ENCODE results near the gene PRAMEF33.
A peak's percentile ranks its signal among the peaks of the same experiment; 100 is the strongest.
"Not testable (repeated sequence)": the region's sequence is repeated elsewhere in the genome, so short reads cannot be mapped to it uniquely, and the experiment has no call there.

PRAMEF33 gene

GRCh38 chr1:13303239-13303638 is at the start of gene PRAMEF33:
TSS of gene PRAMEF33 (plus strand) at chr1:13303539. CDS start at chr1:13305955, 2,416 bp downstream.
- DNase-seq (ENCODE audit: low read depth in 3 of 3), result not testable (repeated sequence)

DNA sequence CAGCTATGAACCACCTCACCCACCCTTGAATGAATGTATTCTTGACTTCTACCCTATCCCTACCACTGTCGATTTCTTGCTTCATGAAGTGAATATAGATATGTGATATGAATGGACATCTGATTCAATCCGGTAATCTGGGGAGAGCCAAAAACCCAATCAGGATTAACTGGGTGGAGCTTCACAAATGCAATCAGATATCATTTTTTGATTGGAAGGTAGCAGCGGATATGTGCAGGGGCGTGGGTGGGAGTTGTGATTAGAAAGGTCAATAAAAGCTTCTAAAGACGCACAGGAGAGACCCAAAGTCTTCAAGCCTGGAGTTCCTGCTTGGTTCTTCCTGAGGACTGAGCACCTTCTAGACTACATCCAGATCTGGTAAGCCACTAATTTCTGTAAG is 49.4 kb upstream of the PRAMEF33 start, which contains the start of gene PRAMEF5:
TSS of gene PRAMEF5 (plus strand) at position 301 of the 400 bp plus-strand sequence. CDS start 5,071 bp downstream, outside the sequence.
- DNase-seq (ENCODE audit: low read depth in 3 of 3), result not testable (repeated sequence)

DNA sequence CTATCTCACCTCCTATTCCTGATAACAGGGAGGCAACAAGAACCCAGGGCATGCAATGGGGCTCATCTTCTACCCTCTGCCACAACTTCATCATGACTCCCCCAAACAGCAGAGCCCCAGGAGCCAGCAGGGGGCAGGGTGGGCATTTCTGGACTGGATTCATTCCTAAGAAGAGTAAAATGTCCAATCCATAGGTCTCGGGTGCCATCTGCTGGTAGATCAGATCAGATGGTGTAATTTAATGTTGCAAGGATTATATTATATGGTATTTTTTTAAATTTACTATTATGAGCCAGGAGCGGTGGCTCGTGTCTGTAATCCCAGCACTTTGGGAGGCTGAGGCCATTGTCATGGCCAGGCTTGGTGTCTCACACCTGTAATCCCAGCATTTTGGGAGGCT is 38.2 kb upstream of the PRAMEF33 start:
- not testable (repeated sequence) for DNase-seq (ENCODE audit: low read depth in 3 of 3)

DNA sequence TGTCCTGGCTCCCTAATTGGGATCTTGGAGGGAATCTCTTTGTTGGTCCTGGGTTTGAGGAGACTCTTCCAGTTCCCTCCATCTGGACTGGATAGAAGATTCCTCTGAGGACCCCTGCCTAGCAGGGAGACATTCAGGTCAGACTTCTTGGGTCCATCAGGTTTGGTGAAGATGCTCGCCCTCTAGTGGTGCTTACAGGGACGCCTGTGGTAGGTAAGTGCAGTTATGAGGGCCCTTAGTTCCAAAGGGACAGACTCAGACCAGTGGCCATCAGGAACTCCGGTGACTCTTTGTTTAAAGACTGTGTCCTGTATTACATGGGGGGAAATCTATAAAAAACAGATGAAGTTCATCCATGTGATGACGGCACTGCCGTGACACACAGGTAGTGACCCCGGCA is 26.3 kb upstream of the PRAMEF33 start:
- not testable (repeated sequence) for DNase-seq (ENCODE audit: low read depth in 3 of 3)

GRCh38 chr1:13279617-13280016 is 23.7 kb upstream of the PRAMEF33 start:
- DNase-seq (ENCODE audit: low read depth in 3 of 3), result not testable (repeated sequence)

DNA sequence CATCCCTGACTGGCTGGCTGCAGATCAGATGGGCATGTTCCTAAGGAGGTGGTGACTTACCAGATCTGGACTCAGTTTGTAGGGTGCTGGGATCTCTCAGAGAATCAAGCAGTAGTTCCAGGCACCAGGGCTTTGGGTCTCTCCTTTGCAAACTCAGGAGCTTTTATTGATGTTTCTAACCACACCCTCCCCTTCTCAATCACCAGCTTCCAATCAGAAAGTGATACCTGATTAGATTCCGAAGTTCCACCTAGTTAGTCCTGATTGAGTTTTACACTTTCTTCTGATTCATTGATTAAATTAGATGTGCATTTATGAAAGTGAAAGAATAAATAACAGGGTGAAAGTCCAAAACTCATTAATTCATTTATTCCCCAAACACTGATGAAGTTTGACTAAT is 18.3 kb upstream of the PRAMEF33 start, which contains the start of gene PRAMEF8:
TSS of gene PRAMEF8 (minus strand) at position 101 of the 400 bp plus-strand sequence. CDS start 1,046 bp downstream, outside the sequence.
- DNase-seq (ENCODE audit: low read depth in 3 of 3), result not testable (repeated sequence)

- DNase-seq (ENCODE audit: low read depth in 3 of 3), result not testable (repeated sequence)
These were observed 14.3 kb upstream of the PRAMEF33 start for GRCh38 chr1:13289030-13289429.

- DNase-seq (ENCODE audit: low read depth in 3 of 3), result not testable (repeated sequence)
These were observed 6.0 kb upstream of the PRAMEF33 start for GRCh38 chr1:13297216-13297931.

DNA sequence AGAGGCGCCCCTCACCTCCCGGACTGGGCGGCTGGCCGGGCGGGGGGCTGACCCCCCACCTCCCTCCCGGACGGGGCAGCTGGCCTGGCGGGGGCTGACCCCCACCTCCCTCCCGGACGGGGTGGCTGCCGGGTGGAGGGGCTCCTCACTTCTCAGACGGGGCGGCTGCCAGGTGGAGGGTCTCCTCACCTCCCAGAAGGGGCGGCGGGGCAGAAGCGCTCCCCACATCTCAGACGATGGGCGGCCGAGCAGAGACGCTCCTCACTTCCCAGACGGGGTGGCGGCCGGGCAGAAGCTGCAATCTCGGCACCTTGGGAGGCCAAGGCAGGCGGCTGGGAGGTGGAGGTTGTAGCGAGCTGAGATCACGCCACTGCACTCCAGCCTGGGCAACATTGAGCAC is 4.6 kb upstream of the PRAMEF33 start:
- not testable (repeated sequence) for DNase-seq (ENCODE audit: low read depth in 3 of 3)

GRCh38 chr1:13302197-13302596 is 1.1 kb upstream of the PRAMEF33 start:
- not testable (repeated sequence) for DNase-seq (ENCODE audit: low read depth in 3 of 3)

- DNase-seq (ENCODE audit: low read depth in 3 of 3), result not testable (repeated sequence)
These were observed 11.9 kb downstream of the PRAMEF33 start, which contains the start of gene PRAMEF15 for GRCh38 chr1:13315281-13315680. TSS of gene PRAMEF15 (plus strand) at chr1:13315581. CDS start at chr1:13318408, 2,827 bp downstream.

DNA sequence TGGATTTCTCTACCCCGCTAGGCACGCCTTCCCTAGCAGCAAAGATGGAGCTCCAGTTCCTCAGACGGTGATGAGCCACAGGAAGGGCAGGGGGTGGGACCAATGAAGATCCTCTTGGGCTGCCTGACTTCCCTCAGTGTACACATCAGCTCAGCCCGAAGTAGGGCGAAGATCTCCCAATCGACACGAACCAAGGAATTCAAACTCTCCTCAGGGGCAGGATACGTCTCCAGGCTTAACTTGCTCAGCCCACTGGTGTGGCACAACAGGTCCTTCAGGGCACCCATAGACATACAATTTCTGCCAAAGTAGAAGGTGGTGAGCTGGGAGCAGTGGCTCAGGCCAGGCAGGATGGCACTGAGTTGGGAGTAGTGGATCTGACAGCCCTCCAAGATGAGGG is 39.2 kb downstream of the PRAMEF33 start:
- DNase-seq (ENCODE audit: low read depth in 3 of 3), result not testable (repeated sequence)

DNA sequence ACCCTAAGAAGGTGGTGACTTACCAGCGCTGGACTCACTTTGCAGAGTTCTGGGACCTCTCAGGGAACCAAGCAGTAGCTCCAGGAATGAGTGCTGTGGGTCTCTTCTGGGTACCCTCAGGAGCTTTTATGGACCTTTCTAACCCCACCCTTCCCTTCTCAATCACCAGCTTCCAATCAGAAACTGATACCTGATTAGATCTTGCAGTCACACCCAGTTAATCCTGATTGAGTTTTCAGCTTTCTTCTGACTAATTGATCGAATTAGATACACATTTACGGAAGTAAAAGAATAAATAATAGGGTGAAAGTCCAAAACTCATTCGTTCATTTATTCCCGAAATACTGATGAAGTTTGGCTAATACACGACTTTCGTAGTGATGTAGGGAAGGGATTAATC is 43.7 kb downstream of the PRAMEF33 start, which contains the start of gene PRAMEF14:
TSS of gene PRAMEF14 (minus strand) at position 101 of the 400 bp plus-strand sequence. CDS start 1,820 bp downstream, outside the sequence.
- DNase-seq (ENCODE audit: low read depth in 3 of 3), result not testable (repeated sequence)

- DNase-seq (ENCODE audit: low read depth in 3 of 3), result not testable (repeated sequence)
These were observed 50.1 kb downstream of the PRAMEF33 start for GRCh38 chr1:13353476-13353875.

- DNase-seq (ENCODE audit: low read depth in 3 of 3), result not testable (repeated sequence)
These were observed 51.1 kb downstream of the PRAMEF33 start for GRCh38 chr1:13354475-13354874.

DNA sequence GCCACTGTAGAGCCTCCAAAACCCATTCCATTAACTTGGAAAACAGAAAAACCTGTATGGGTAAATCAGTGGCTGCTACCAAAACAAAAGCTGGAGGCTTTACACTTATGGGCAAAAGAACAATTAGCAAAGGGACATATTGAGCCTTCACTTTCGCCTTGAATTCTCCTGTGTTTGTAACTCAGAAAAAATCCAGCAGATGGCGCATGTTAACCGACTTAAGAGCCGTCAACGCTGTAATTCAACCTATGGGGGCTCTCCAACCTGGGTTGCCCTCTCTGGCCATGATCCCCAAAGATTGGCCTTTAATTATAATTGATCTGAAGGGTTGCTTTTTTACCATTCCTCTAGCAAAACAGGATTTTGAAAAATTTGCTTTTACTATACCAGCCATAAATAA is 53.4 kb downstream of the PRAMEF33 start:
- DNase-seq (ENCODE audit: low read depth in 3 of 3), result peak in 2 of 3 donors; percentile 1 to 13

Measured in stimulated activated CD4-positive, alpha-beta T cell treated with anti-CD3 and anti-CD28 coated beads, TNF-alpha, amount 100 ng/mL, for 48 hours (primary cell).